AG09309 (cell line): ENCODE data around the gene AK3.
A peak's percentile ranks its signal among the peaks of the same experiment; 100 is the strongest.

Experiments used
- DNase-seq: peaks from one replicate; pipeline ENCODE4 v3.0.0-alpha.2; 2010; ENCODE audit warnings: low read depth
- H3K4me3 ChIP-seq: 2 replicates; pipeline ENCODE4 v1.5.1; 2011; ENCODE audit warnings: mild to moderate bottlenecking, low read depth, low read length, moderate library complexity; ENCODE audit not compliant: control insufficient read depth
- CTCF ChIP-seq: IDR thresholded peaks from 2 replicates; pipeline ENCODE4 v1.5.1; 2011; ENCODE audit warnings: mild to moderate bottlenecking, low read depth, low read length, inconsistent platforms; ENCODE audit not compliant: insufficient read depth, control insufficient read depth; ENCODE audit errors: missing control alignments

AK3 gene

DNA sequence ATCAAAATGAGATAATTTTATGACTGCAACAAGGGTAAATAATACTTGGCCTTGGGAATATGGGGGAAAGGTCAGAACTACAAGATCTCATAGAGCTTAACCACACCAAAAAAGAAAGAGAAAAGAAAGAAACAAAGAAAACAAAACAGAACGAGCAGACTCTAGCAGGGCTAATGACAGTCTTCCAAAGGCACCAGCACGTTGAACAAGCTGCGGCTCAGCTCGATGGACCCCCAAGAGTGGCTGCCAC, 689 bp downstream of the AK3 start:
- peak overlapping the region; percentile 71 for H3K4me3 ChIP-seq
- TF ChIP-seq CTCF = no peak
- no peak for DNase-seq

DNA sequence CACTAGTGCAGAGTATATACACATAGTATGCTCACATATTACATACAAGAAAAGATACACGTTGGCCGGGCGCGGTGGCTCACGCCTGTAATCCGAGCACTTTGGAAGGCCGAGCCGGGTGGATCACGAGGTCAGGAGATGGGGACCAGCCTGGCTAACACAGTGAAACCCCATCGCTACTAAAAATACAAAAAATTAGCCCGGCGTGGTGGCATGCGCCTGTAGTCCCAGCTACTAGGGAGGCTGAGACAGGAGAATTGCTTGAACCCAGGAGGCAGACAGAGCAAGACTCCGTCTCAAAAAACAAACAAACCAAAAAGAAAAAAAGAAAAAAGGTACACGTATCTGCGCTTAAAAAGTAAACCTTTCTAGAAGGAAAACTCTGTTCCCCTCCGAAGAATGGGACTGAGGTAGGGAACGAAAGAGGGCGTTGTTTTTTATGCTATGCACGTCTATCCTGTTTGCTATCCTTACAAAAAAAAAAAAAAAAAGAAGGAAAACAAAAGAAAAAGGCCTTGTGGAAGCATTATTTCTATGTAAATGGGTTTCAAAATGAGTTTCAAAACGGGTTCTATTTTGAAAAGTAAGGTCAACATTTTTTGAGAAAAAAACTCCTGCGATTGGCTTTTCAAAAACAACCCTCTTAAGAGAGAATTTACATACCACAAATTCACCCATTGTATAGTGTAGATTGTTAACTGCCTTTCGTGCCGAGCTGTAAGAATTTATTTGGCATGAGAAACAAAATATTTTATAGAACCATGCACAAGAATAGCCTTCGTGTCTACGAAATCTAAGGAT, 1.2 kb downstream of the AK3 start:
- no peak for DNase-seq
- TF ChIP-seq CTCF = no peak
- H3K4me3 ChIP-seq = peak overlapping the region; percentile 71

- peak overlapping the region; percentile 71 for H3K4me3 ChIP-seq
- DNase-seq = no peak
- no peak for TF ChIP-seq CTCF
Observed at GRCh38 chr9:4738866-4739586, 2.0 kb downstream of the AK3 start.

GRCh38 chr9:4734150-4734549, 6.9 kb downstream of the AK3 start:
- H3K4me3 ChIP-seq = no peak overlapping the region
- DNase-seq = no peak
- TF ChIP-seq CTCF = no peak

DNA sequence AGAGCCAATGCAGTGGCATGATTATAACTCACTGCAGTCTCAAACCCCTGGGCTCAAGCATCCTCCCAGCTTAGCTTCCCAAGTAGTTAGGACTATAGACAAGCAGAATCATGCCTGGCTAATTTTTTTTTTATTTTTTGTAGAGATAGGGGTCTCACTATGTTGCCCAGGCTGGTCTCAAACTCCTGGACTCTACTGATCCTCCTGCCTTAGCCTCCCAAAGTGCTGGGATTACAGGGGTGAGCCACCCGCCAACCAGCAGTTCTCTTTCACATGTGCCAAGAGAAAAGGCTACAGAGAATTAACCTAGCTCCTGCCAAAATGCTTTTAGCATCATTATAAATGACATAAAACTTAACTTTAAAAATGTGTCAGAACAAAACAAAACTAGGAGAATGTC, 8.1 kb downstream of the AK3 start:
- DNase-seq = no peak
- no peak for TF ChIP-seq CTCF
- no peak overlapping the region for H3K4me3 ChIP-seq

DNA sequence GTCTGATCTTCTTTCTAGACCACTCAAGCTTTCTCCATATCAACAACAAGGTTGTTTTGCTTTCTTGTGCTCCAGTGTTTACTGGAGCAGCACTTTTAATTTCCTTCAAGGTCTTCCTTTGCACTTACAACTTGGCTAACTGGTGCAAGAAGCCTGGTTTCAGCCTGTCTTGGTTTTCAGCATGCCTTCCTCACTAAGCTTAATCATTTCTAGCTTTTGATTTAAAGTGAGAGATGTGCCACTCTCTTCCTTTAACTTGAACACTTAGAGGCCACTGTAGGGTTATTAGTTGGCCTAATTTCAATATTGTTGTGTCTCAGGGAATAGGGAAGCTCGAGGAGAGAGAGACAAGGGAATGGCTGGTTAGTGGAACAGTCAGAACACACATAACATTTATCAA, 13.4 kb downstream of the AK3 start:
- DNase-seq = no peak
- TF ChIP-seq CTCF = no peak
- H3K4me3 ChIP-seq = no peak overlapping the region
